ENCODE measurements around the gene C18orf54.

The C18orf54 gene

DNA sequence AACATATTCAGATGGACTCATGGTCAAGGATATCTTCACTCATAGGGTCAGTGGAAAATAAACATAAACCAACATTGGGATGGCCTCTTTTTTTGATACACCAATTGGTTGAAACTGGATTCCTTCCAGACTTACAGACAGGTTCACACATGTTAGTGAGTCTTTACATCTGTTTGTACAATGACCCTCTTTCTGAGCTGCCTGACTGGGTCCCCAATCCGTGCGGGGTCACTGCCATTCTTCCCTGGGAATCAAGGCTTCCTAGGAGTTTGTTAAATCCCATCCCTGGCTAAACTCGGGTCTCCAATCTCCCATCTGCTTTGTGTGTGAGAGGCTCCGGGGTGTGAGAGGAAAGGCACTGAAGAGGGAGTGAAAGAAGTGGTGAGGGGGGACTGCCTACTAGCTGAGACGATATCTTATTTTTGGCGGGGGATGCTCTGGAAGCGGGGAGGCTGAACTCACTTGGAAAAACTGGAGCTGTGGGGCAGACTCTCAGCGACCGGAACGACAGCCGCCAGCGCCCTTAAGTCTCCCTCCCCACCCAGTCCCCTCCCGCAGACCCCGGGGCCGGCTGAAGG lies 535 bp upstream of the C18orf54 start:
- Histone ChIP-seq H2BK15ac (replicated peaks; ENCODE audit: low read depth) (no peak overlapping the region), H2BK120ac (ENCODE audit: low read depth, low read length) (no peak overlapping the region), H3K4me3 (ENCODE audit: low read length) (peak overlapping the region; percentile 57), H3K79me2 (ENCODE audit: control insufficient read depth, insufficient read depth, low read length) (peaks cover 6% of the 10 kb centered on the region), H3K18ac (ENCODE audit: low read length) (peak overlapping the region; percentile 53), H3K4me1 (ENCODE audit: control insufficient read depth, low read depth, low read length) (no peaks in the 10 kb centered on the region), H3K27me3 (ENCODE audit: insufficient read depth, low read length, poor library complexity) (no peaks in the 10 kb centered on the region), H3K36me3 (ENCODE audit: control insufficient read depth, insufficient read depth, low read length) (no peaks in the 10 kb centered on the region), H2AK5ac (ENCODE audit: low read length) (no peak overlapping the region), H4K5ac (ENCODE audit: low read length) (no peak overlapping the region), H3K9ac (ENCODE audit: low read length) (peak overlapping the region; percentile 82), H3K79me1 (ENCODE audit: low read length) (peaks cover 2% of the 10 kb centered on the region), H3K23ac (ENCODE audit: low read length) (no peak overlapping the region), H3K4me2 (ENCODE audit: low read length) (peak overlapping the region; percentile 90), H2BK5ac (ENCODE audit: low read length) (peak overlapping the region; percentile 19), H3K27ac (ENCODE audit: low read depth, low read length) (no peak overlapping the region), H3K56ac (ENCODE audit: low read length) (peak overlapping the region; percentile 95), H3K4ac (ENCODE audit: low read depth, low read length) (peak overlapping the region; percentile 28), H4K8ac (ENCODE audit: low read depth, low read length) (peak overlapping the region; percentile 6)
- no peak for DNase-seq
- WGBS (ENCODE audit: extremely low coverage, insufficient coverage, low lambda C conversion rate), result no CpG with 5 or more reads among the region's 15 CpGs

DNA sequence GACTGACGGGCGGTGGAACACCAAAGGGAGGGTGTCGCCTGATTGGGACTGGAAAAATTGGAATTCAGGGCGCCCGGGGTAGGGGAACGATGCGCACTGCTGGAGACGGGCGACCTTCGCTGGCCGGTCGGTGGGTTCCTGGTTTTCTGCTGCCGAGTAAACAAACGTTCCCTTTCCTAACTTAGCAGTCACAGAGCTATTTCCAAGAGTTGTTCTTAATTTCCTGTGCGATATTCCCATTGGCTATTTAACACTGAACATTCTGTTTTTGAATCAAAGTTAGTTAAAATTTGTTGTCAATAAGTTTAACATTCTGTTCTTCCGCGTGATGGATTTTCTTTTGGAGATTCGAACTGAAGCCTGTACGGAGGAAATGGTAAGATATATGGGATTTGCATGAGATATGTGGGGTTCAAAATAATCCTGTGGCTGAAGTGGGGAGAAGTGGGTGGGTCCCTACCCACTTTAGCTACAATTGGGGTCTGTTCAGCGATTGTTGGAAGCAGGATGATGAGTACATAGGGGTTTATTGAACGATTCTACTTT lies 862 bp downstream of the C18orf54 start:
- Histone ChIP-seq H4K5ac (ENCODE audit: low read length) (no peak overlapping the region), H2BK120ac (ENCODE audit: low read depth, low read length) (no peak overlapping the region), H2BK5ac (ENCODE audit: low read length) (no peak overlapping the region), H3K4ac (ENCODE audit: low read depth, low read length) (peak overlapping the region; percentile 22), H2AK5ac (ENCODE audit: low read length) (no peak overlapping the region), H3K4me3 (ENCODE audit: low read length) (peak overlapping the region; percentile 96), H3K79me2 (ENCODE audit: control insufficient read depth, insufficient read depth, low read length) (peaks cover 6% of the 10 kb centered on the region), H3K27me3 (ENCODE audit: insufficient read depth, low read length, poor library complexity) (no peaks in the 10 kb centered on the region), H3K4me2 (ENCODE audit: low read length) (peak overlapping the region; percentile 98), H3K9ac (ENCODE audit: low read length) (peak overlapping the region; percentile 94), H3K36me3 (ENCODE audit: control insufficient read depth, insufficient read depth, low read length) (no peaks in the 10 kb centered on the region), H3K4me1 (ENCODE audit: control insufficient read depth, low read depth, low read length) (no peaks in the 10 kb centered on the region), H3K23ac (ENCODE audit: low read length) (no peak overlapping the region), H3K56ac (ENCODE audit: low read length) (peak overlapping the region; percentile 95), H3K79me1 (ENCODE audit: low read length) (peaks cover 2% of the 10 kb centered on the region), H2BK15ac (replicated peaks; ENCODE audit: low read depth) (no peak overlapping the region), H4K8ac (ENCODE audit: low read depth, low read length) (peak overlapping the region; percentile 94), H3K27ac (ENCODE audit: low read depth, low read length) (peak overlapping the region; percentile 64), H3K18ac (ENCODE audit: low read length) (peak overlapping the region; percentile 51)
- no peak for DNase-seq
- no CpG with 5 or more reads among the region's 21 CpGs for WGBS (ENCODE audit: extremely low coverage, insufficient coverage, low lambda C conversion rate)

DNA sequence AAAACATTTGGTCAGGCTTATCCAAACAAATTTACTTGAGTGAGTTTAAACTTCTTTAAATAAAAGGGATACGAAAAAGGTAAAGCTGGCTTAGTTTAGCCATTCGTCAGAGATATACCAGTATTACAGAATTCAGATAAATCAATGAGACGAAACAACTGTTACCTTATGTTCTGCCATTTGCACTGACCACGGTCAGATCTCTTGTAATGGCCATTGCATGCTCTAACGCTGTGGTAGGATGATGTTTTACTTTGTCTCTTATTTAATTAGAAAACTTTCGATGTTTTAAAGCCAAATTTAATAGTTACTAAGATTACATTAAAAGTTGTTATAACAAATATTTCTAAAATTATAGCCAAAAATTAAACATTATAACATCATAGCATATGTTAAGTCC lies 1.5 kb downstream of the C18orf54 start:
- Histone ChIP-seq H3K36me3 (ENCODE audit: control insufficient read depth, insufficient read depth, low read length) (no peaks in the 10 kb centered on the region), H2BK5ac (ENCODE audit: low read length) (no peak overlapping the region), H3K56ac (ENCODE audit: low read length) (peak overlapping the region; percentile 51), H3K4ac (ENCODE audit: low read depth, low read length) (no peak overlapping the region), H2BK15ac (replicated peaks; ENCODE audit: low read depth) (no peak overlapping the region), H3K18ac (ENCODE audit: low read length) (no peak overlapping the region), H3K27ac (ENCODE audit: low read depth, low read length) (no peak overlapping the region), H3K9ac (ENCODE audit: low read length) (peak overlapping the region; percentile 94), H4K5ac (ENCODE audit: low read length) (no peak overlapping the region), H3K4me2 (ENCODE audit: low read length) (peak overlapping the region; percentile 98), H3K79me1 (ENCODE audit: low read length) (peaks cover 2% of the 10 kb centered on the region), H4K8ac (ENCODE audit: low read depth, low read length) (no peak overlapping the region), H3K4me1 (ENCODE audit: control insufficient read depth, low read depth, low read length) (no peaks in the 10 kb centered on the region), H3K27me3 (ENCODE audit: insufficient read depth, low read length, poor library complexity) (no peaks in the 10 kb centered on the region), H2AK5ac (ENCODE audit: low read length) (no peak overlapping the region), H3K23ac (ENCODE audit: low read length) (no peak overlapping the region), H3K4me3 (ENCODE audit: low read length) (no peak overlapping the region), H3K79me2 (ENCODE audit: control insufficient read depth, insufficient read depth, low read length) (peaks cover 6% of the 10 kb centered on the region), H2BK120ac (ENCODE audit: low read depth, low read length) (no peak overlapping the region)
- no CpG with 5 or more reads among the region's 6 CpGs for WGBS (ENCODE audit: extremely low coverage, insufficient coverage, low lambda C conversion rate)
- no peak for DNase-seq

GRCh38 chr18:54360406-54360805 lies 2.7 kb downstream of the C18orf54 start:
- no peaks in the 10 kb centered on the region for H3K36me3 ChIP-seq (ENCODE audit: control insufficient read depth, insufficient read depth, low read length)

DNA sequence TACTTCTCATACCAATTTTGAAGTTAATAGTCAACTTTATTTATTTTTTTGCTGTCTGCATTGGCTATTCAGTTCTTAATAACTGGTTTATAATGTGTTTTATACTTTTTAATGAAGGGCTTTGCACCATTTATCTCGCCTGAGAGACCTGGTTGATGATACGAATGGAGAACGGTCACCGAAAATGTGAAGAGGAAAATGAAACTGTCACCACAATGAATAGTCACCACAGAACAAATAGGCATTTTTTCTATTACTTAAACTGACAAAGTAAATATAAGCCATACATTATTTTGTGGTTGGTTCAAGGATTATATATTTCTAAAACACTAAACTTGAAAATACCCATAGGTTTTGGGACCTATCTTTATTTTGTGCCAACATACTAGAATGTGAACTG lies 20.4 kb downstream of the C18orf54 start:
- Histone ChIP-seq H3K79me2 (ENCODE audit: control insufficient read depth, insufficient read depth, low read length) (no peaks in the 10 kb centered on the region), H3K9ac (ENCODE audit: low read length) (no peak overlapping the region), H2BK15ac (replicated peaks; ENCODE audit: low read depth) (no peak overlapping the region), H4K8ac (ENCODE audit: low read depth, low read length) (no peak overlapping the region), H3K79me1 (ENCODE audit: low read length) (no peaks in the 10 kb centered on the region), H3K27ac (ENCODE audit: low read depth, low read length) (no peak overlapping the region), H2BK120ac (ENCODE audit: low read depth, low read length) (no peak overlapping the region), H3K4me2 (ENCODE audit: low read length) (no peak overlapping the region), H2BK5ac (ENCODE audit: low read length) (no peak overlapping the region), H4K5ac (ENCODE audit: low read length) (no peak overlapping the region), H2AK5ac (ENCODE audit: low read length) (no peak overlapping the region), H3K27me3 (ENCODE audit: insufficient read depth, low read length, poor library complexity) (no peaks in the 10 kb centered on the region), H3K4me3 (ENCODE audit: low read length) (no peak overlapping the region), H3K23ac (ENCODE audit: low read length) (no peak overlapping the region), H3K36me3 (ENCODE audit: control insufficient read depth, insufficient read depth, low read length) (no peaks in the 10 kb centered on the region), H3K4ac (ENCODE audit: low read depth, low read length) (no peak overlapping the region), H3K56ac (ENCODE audit: low read length) (no peak overlapping the region), H3K4me1 (ENCODE audit: control insufficient read depth, low read depth, low read length) (no peaks in the 10 kb centered on the region), H3K18ac (ENCODE audit: low read length) (no peak overlapping the region)
- no peak for DNase-seq
- WGBS (ENCODE audit: extremely low coverage, insufficient coverage, low lambda C conversion rate), result no CpG with 5 or more reads among the region's 4 CpGs

More at GRCh38 chr18:54360406-54360805, 2.7 kb downstream of the C18orf54 start:
- H2BK120ac ChIP-seq (ENCODE audit: low read depth, low read length), result no peak overlapping the region
- no peak overlapping the region for H2AK5ac ChIP-seq (ENCODE audit: low read length)
- no peak overlapping the region for H3K27ac ChIP-seq (ENCODE audit: low read depth, low read length)
- H2BK15ac ChIP-seq (replicated peaks; ENCODE audit: low read depth), result no peak overlapping the region
- no peak overlapping the region for H4K8ac ChIP-seq (ENCODE audit: low read depth, low read length)
- 100% methylated on average over 1 of the region's 3 CpGs for WGBS (ENCODE audit: extremely low coverage, insufficient coverage, low lambda C conversion rate)
- H3K4ac ChIP-seq (ENCODE audit: low read depth, low read length), result no peak overlapping the region
- DNase-seq, result no peak
- no peak overlapping the region for H2BK5ac ChIP-seq (ENCODE audit: low read length)
- H3K18ac ChIP-seq (ENCODE audit: low read length), result no peak overlapping the region
- H3K23ac ChIP-seq (ENCODE audit: low read length), result no peak overlapping the region
- H3K4me2 ChIP-seq (ENCODE audit: low read length), result no peak overlapping the region
- no peak overlapping the region for H4K5ac ChIP-seq (ENCODE audit: low read length)
- peaks cover 6% of the 10 kb centered on the region for H3K79me2 ChIP-seq (ENCODE audit: control insufficient read depth, insufficient read depth, low read length)
- no peak overlapping the region for H3K9ac ChIP-seq (ENCODE audit: low read length)
- H3K4me1 ChIP-seq (ENCODE audit: control insufficient read depth, low read depth, low read length), result no peaks in the 10 kb centered on the region
- no peaks in the 10 kb centered on the region for H3K27me3 ChIP-seq (ENCODE audit: insufficient read depth, low read length, poor library complexity)
- no peak overlapping the region for H3K4me3 ChIP-seq (ENCODE audit: low read length)
- peaks cover 2% of the 10 kb centered on the region for H3K79me1 ChIP-seq (ENCODE audit: low read length)
- H3K56ac ChIP-seq (ENCODE audit: low read length), result no peak overlapping the region

DNA sequence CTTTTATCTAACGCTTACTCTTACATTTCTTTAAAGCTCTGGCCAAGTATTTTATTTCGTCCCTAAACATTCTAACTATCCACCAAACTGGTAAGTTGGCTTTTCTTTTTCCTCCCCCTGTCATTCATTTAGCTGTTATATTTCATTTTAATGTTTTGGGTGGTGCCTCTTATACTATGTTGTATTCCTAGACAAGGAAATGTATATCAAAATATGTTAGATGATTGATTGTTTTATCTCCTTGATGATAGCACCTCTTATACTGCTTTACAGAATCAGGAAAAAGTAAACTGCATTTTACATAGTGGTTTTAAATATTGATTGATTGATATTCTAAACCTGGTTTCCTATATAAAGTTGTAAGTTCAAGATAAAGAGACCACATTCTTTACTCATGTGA lies 23.9 kb downstream of the C18orf54 start:
- Histone ChIP-seq H3K79me2 (ENCODE audit: control insufficient read depth, insufficient read depth, low read length) (no peaks in the 10 kb centered on the region), H3K4ac (ENCODE audit: low read depth, low read length) (no peak overlapping the region), H3K27ac (ENCODE audit: low read depth, low read length) (no peak overlapping the region), H3K4me2 (ENCODE audit: low read length) (no peak overlapping the region), H3K56ac (ENCODE audit: low read length) (no peak overlapping the region), H4K5ac (ENCODE audit: low read length) (no peak overlapping the region), H2AK5ac (ENCODE audit: low read length) (no peak overlapping the region), H3K4me3 (ENCODE audit: low read length) (no peak overlapping the region), H3K36me3 (ENCODE audit: control insufficient read depth, insufficient read depth, low read length) (no peaks in the 10 kb centered on the region), H3K27me3 (ENCODE audit: insufficient read depth, low read length, poor library complexity) (no peaks in the 10 kb centered on the region), H3K79me1 (ENCODE audit: low read length) (no peaks in the 10 kb centered on the region), H2BK15ac (replicated peaks; ENCODE audit: low read depth) (no peak overlapping the region), H2BK120ac (ENCODE audit: low read depth, low read length) (no peak overlapping the region), H3K18ac (ENCODE audit: low read length) (no peak overlapping the region), H3K9ac (ENCODE audit: low read length) (no peak overlapping the region), H2BK5ac (ENCODE audit: low read length) (no peak overlapping the region), H4K8ac (ENCODE audit: low read depth, low read length) (no peak overlapping the region), H3K23ac (ENCODE audit: low read length) (no peak overlapping the region), H3K4me1 (ENCODE audit: control insufficient read depth, low read depth, low read length) (no peaks in the 10 kb centered on the region)
- DNase-seq, result no peak
- WGBS (ENCODE audit: extremely low coverage, insufficient coverage, low lambda C conversion rate), result 100% methylated on average over 2 of the region's 2 CpGs

All from mesendoderm (in vitro differentiated cells).